GM19467 (cell line): ENCODE results near the gene SLC35E2B.

Source experiments
- ATAC-seq: cut with Tn5 transposase; IDR thresholded peaks from one replicate; pipeline ENCODE4 v1.9.1; 2021; ENCODE audit warnings: mild to moderate bottlenecking, moderate library complexity; ENCODE audit not compliant: unreplicated experiment

Gene SLC35E2B

DNA sequence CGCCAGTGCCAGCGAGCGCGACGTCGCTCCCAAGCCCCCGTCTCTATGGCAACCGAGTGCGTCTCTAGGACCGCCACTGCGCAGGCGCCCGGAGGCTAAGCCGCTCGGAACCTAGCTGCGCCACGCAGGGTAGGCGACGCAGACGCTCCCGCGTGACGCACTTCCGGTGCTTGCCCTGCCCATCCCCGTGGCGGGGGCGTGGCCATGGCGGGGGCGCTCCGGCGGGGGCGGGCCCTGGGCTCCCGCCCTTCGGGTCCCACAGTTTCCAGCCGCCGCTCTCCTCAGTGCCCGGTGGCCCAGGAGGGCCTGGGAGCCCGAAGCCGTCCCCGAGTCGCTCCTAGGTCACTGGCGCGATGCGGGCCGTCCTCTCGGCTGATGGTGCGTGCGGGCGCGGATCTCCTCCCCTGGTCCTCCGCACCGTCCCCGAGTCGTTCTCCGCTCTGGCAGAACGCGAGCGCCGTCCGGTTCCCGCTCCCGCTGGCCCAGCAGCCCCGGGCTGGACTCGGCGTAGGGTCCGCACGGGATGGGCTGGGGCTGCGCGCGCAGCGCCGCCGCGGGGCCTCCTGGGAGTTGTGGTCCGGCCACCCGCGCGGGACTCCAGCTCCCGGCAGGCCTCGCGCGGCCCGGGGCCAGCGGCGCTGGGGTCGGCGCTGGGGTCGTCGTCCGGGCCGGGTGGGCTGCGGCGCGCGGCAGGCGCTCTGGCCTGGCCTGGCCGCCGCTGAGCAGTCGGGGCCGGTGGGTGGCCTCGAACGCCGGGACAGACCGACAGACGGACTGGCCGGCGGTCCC lies 77.1 kb downstream of the SLC35E2B start, which contains the start of gene MIB2:
TSS of gene MIB2 (plus strand) at position 245 of the 789 bp plus-strand sequence. CDS start 7,953 bp downstream, outside the sequence.
- ATAC-seq, result peak; percentile 84

DNA sequence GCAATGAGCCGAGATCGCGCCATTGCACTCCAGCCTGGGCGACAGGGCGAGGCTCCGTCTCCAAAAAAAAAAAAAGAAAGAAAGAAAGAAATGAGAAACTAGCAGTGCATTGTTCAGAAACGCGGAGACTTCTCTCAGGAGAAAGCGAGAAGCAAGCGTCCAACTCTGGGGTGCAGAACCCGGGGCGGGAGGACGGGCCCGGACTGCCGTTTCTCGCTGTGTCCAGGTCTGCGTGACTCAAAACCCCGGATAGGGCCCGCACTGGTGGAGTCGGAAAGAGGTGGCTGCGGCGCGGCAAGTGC lies 77.7 kb downstream of the SLC35E2B start:
- no peak for ATAC-seq

GRCh38 chr1:1614204-1614953 lies 78.2 kb downstream of the SLC35E2B start:
- ATAC-seq, result no peak

- ATAC-seq, result no peak
These were observed 79.0 kb downstream of the SLC35E2B start for GRCh38 chr1:1613509-1614082.

DNA sequence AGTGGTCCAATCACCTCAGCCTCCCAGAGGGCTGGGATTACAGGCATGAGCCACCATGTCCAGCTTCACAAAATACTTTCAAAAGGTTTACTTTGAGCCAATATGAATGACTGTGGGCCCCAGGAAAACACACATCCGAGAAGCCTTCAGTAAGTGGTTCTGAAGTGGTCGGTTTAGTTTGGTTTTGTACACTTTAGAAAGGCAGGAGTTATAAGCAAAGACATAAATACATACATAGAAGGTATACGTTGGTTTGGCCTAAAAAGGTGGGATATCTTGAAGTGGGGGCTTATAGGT lies 80.5 kb downstream of the SLC35E2B start:
- ATAC-seq, result no peak

DNA sequence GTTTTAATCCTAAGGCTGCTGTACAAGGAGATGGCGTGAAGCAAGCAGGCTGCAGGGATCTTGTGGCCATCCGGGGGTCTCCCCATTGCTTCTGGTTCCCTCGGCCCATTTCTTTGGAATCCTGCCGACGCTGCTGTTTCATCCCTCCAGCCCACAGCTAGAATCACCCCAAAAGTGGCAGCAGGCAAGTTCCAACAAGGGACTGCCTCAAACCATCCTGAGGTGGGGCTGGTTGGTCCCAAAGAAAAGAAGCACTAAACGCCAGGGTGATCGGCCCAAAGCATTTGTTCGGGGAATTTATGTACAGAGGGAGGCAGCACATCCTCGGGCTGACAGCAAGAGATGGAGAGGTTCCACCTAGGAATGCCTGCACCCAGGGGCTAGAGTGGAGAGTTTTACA lies 81.8 kb downstream of the SLC35E2B start:
- ATAC-seq, result no peak

GRCh38 chr1:1609822-1610485 lies 82.6 kb downstream of the SLC35E2B start:
- no peak for ATAC-seq
